CD4-positive, alpha-beta T cell treated with Interleukin-4 for 4 hours (primary cell): ENCODE data around the gene CAPN6.

Experiments
- DNase-seq: peaks from one replicate; pipeline ENCODE4 v3.0.0-alpha.2; 2020

The CAPN6 gene, protein sequence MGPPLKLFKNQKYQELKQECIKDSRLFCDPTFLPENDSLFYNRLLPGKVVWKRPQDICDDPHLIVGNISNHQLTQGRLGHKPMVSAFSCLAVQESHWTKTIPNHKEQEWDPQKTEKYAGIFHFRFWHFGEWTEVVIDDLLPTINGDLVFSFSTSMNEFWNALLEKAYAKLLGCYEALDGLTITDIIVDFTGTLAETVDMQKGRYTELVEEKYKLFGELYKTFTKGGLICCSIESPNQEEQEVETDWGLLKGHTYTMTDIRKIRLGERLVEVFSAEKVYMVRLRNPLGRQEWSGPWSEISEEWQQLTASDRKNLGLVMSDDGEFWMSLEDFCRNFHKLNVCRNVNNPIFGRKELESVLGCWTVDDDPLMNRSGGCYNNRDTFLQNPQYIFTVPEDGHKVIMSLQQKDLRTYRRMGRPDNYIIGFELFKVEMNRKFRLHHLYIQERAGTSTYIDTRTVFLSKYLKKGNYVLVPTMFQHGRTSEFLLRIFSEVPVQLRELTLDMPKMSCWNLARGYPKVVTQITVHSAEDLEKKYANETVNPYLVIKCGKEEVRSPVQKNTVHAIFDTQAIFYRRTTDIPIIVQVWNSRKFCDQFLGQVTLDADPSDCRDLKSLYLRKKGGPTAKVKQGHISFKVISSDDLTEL

GRCh38 chrX:111270339-111270738, at the start of gene CAPN6:
CAPN6 (minus strand) TSS chrX:111270483; CDS start chrX:111263936, 6,547 bp downstream.
- DNase-seq: no peak

- DNase-seq: no peak
These were observed 49.2 kb upstream of the CAPN6 start for GRCh38 chrX:111319451-111319850.

DNA sequence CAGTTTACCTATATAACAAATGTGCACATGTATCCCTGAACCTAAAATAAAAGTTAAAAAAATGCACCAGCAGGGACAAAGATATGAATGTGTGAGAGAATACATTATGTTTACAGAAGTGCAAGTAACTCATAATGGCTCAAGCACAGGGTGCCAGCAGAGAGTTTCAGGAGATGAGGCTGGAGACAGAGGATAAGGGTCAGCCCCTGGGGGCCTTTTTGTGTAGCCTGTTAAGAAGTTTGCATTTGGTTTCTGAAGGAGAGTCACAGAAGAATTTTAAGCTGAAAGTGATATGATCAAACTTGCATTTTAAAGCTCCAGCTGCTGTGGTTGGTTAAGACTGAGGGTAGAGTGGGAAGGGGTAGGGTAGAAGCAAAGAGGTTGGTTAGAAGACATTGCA, 48.6 kb upstream of the CAPN6 start:
- no peak for DNase-seq

DNA sequence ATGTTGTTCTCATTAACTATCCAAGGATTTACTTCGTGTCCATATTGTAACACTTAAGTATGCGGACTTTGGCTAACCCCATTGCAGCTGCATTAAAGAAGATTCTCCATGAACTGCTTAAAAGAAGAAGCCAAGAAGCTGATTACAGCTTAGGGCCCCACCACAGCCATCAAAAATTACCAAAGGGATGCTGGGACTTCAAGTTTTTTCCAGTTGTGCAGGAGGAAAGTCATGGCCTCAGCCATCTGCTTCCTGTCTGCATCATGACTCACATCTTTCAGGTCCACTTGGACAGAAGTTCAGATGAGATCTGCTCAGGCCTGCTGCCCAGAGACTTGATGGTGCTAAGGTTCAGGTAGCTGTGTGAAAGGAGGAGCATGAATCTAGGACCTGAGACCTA, 38.8 kb upstream of the CAPN6 start:
- no peak for DNase-seq

- no peak for DNase-seq
These were observed 37.8 kb upstream of the CAPN6 start for GRCh38 chrX:111308039-111308438.

- DNase-seq: no peak
These were observed 32.0 kb upstream of the CAPN6 start for GRCh38 chrX:111302284-111302683.

DNA sequence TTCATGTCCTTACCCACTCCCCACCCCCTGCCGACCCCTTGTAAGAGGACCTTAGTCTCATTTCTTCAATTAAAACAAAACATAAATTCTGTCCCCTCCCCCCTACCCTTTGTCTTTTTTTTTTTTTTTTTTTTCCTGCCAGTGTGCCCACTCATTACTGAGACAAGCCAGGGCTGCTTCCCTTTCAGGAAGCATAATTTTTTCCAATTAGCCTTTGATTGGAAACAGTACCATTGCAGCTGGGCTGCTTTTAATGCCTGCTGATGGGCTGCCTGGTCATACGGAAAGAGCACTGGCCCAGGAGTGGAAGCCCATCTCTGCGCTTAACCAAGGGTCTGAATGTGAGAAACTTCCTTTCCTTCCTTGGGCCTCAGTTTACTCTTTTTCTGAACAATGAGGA, 18.6 kb upstream of the CAPN6 start:
- no peak for DNase-seq

- DNase-seq: no peak
These were observed 14.5 kb upstream of the CAPN6 start for GRCh38 chrX:111284631-111285293.

DNA sequence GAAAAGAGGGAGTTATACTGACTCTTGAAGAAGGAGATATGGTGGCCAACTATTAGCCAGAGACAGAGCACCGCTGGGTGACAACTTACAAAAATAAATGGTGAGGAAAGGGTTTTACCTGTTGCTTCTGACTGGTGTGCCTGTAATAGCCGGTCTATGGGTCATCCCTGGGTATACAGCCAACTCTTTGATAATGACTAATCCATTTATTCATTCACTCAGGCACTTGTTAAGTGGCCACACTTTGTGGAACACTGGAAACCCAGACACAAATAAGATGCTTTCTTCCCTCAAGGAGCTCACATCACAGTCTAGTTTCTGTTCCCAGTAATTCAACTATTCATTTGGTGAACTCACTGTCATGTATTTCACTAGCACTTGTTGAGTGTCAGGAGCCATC, 13.2 kb upstream of the CAPN6 start:
- DNase-seq: no peak

DNA sequence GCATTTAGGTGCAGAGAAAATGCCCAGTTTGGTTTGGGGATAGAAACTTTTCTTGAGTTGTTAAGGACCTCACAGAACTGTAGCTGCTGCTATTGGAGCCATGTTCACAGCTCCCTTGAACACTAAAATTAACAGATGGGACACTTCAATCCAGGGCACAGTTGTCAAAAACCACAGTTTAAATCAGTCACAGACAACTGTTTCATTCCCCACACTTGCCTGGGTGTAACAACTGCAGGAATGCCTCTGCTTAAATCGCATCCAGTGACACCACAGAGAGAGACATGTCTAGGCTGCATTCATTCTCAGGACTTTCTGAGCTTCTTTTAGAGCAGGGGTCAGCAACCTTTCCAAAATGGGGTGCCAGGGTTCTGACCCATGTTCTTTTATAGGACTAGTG, 12.7 kb upstream of the CAPN6 start:
- DNase-seq: no peak

DNA sequence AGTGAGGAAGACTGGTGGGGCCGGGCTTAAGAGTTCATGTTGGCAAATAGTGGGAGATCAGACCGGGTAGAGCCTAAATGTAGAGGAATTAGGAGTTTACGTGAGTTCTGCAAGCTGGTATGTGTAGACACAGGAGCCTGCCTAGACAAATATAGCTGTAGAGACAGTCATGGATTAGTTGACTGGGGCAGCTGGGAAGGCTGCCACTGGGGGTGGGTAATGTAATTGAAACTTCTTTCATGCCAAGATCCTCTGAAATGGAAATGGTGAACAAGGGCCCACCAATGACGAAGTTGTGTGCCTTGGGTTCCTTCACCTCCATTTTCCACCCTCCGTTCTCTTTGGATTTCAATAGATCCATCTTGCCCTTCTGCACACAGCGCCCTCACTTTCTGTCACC, 11.9 kb upstream of the CAPN6 start:
- no peak for DNase-seq

- no peak for DNase-seq
These were observed 1.8 kb downstream of the CAPN6 start for GRCh38 chrX:111268506-111268905.

- no peak for DNase-seq
These were observed 4.8 kb downstream of the CAPN6 start for GRCh38 chrX:111265486-111265885.

DNA sequence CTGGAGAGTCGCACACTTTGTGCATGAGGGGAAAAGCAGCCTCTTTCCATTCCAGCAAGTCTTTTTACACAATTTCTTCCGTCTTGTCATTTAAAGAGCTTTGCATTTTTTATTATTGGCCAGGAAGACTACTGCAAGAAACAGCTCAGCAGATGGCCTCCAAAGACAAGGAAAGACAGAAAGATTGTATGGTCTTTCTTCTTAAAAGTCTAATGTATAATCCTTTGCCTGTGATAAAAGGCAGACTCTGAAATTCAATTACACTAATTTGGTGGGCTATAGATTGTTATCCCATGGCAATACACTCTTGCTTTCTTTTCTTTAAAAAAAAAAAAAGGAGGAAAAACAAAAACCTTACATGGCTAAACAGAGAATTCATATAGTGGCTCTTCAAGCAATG, 5.9 kb downstream of the CAPN6 start:
- DNase-seq: no peak

- no peak for DNase-seq
These were observed 8.2 kb downstream of the CAPN6 start for GRCh38 chrX:111262086-111262485.

DNA sequence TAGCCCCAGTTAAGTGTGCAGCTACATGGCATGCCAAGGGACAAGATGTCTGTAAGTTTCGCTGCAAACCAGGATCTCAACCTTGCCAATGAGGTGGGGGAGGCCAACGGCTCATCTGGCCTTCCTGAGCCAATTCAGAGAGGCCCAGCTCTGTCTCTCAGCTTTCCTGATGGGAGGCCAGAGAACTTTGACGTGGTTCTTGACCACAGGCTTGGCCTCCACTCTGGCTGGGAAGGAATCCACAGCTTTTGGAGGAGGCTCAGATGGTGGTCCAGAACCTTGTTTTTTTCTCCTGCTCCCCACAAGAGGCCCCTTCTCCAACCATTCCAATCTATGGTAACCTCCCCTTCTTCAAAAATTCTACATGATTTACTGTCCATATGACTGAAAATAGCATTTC, 9.8 kb downstream of the CAPN6 start:
- no peak for DNase-seq

GRCh38 chrX:111259559-111259958, 10.7 kb downstream of the CAPN6 start:
- DNase-seq: no peak

GRCh38 chrX:111257733-111258132, 12.6 kb downstream of the CAPN6 start:
- DNase-seq: no peak

- no peak for DNase-seq
These were observed 15.2 kb downstream of the CAPN6 start for GRCh38 chrX:111254896-111255693.

GRCh38 chrX:111244235-111244750, 26.0 kb downstream of the CAPN6 start:
- DNase-seq: peak; percentile 1

DNA sequence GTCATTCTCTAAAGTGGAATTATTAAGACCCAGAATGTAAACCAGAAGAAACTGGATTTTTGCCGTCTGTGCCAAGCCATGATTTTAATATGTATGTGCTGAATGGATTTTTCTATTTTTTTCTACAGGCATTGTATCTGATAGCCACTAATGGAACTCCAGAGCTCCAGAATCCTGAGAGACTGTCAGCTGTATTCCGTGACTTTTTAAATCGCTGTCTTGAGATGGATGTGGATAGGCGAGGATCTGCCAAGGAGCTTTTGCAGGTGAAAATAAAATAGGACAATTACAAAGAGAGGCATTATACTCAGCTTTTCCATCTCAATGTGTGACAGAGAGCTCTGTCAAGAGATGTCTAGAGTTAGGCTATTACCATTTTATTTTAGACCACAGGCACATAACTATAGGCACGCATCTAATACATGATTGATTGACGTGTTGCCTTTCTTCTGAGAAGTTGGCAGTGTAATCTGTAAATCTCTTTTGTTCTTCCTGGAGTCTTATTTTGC, 53.9 kb downstream of the CAPN6 start:
- no peak for DNase-seq

GRCh38 chrX:111207851-111208250, 62.4 kb downstream of the CAPN6 start:
- DNase-seq: no peak

DNA sequence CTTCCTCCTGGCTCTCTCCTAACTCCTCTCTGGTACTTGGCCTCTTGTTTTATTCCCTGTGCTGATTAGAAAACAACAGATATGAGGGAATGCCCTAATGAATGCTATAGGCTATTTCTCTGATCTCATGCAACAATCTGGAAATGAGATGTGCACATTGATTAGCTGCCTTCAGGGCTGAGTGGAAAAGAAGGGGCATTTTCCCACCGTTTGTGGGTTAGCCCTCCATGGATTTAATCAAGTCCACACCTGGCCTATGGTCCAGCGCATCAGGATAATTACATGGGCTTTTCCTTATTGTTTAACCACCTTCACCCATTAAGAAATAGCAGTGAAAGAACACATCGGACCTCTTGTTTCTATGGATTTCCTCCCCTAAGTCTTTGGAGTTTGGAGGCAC, 70.0 kb downstream of the CAPN6 start:
- no peak for DNase-seq
